ENCODE data around the gene TKFC. TPM values are rescaled to one million over a fixed set of nuclear protein-coding genes. Genes with fewer than 3 reads are reported as not detected.

TKFC gene
- total RNA-seq = 10 to 100 TPM; 70.0 to 70.3 TPM

DNA sequence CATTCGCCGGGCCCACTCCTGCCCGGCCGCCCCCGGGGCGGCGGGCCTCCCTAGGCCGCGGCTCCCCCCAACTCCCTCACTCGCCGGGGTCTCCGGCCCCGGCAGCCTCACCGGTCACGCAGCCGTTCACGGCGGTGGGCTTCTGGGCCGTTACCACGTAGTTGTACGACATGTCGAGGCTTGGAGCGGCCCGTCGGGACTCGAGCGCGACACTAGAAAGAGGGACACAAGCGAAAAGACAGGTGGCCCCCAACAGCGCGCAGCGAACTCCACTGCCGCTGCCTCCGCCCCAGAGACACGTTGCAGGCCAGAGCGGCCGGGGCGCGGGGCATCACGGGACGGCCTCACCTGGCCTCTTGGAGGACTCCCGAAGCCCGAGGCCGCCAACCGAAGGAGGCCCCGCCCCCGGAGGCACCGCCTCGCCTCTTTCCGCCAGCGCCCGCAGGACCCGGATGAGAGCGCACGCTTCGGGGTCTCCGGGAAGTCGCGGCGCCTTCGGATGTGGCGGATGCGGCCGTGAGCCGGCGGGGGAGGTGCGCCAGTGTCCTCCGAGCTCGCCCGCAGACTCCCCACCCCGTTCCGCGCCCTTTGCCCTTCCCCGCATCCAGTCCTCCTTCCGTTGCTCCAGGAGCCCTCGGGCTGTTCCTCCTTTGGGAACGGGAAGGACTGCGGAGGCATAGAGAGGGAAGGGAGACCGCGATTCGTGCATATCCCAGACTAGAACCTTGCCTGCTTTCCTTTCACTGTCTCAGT, at the start of gene TKFC, which contains the start of gene DDB1:
Gene TKFC, plus strand, starts transcription at position 432 of the 753 bp plus-strand sequence. CDS start 1,501 bp downstream, outside the sequence.
Gene DDB1, minus strand, starts transcription at position 309 of the 753 bp plus-strand sequence. Its CDS starts 137 bp downstream, at position 172.
- H3K4me3 Mint-ChIP-seq = peak within 1 kb of the TSS; percentile 95
- H3K36me3 Mint-ChIP-seq = peaks cover 38% of the 10 kb centered on the region
- H3K9me3 Mint-ChIP-seq = no peaks in the 10 kb centered on the region
- H3K4me1 Mint-ChIP-seq = peaks cover 58% of the 10 kb centered on the region
- H3K27me3 Mint-ChIP-seq = no peaks in the 10 kb centered on the region
- DNase-seq = peak; percentile 100
- peak within 1 kb of the TSS; percentile 99 for H3K27ac Mint-ChIP-seq

- no peak for DNase-seq
- Mint-ChIP-seq H3K36me3 (peaks cover 53% of the 10 kb centered on the region), H3K9me3 (no peaks in the 10 kb centered on the region), H3K4me1 (no peaks in the 10 kb centered on the region), H3K27me3 (no peaks in the 10 kb centered on the region), H3K4me3 (no peak overlapping the region), H3K27ac (no peak overlapping the region)
Measured at GRCh38 chr11:61283613-61284012, 49.4 kb upstream of the TKFC start.

DNA sequence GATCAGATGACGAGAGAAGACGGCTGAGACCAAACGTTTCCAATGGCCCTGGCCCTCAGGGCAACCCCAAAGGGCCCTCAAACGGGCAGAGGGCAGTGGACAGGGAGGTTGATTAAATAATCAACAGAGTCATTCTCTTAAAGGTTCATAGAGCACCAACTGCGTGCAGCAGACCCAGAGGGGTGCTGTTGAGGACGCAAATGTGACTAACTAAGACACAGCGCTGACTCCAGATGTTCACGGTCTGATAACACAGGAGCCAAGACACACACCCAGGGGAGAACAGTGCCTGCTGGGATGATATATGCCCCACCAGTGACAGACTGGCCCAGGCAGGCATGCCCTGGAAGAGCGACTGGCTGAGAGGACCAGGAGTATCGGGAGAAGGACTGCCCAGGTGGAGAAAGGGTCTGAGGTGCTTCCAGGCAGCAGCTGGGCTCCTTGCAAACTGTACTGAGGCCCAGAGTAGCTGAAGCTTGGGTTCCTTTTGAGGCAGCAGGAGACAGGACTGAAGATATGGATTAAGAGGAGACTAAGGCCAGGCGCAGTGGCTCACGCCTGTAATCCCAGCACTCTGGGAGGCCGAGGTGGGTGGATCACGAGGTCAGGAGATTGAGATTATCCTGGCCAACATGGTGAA, 45.6 kb upstream of the TKFC start:
- Mint-ChIP-seq H3K4me3 (no peak overlapping the region), H3K27ac (no peak overlapping the region), H3K9me3 (no peaks in the 10 kb centered on the region), H3K27me3 (no peaks in the 10 kb centered on the region), H3K4me1 (peaks cover 5% of the 10 kb centered on the region), H3K36me3 (peaks cover 57% of the 10 kb centered on the region)
- no peak for DNase-seq

DNA sequence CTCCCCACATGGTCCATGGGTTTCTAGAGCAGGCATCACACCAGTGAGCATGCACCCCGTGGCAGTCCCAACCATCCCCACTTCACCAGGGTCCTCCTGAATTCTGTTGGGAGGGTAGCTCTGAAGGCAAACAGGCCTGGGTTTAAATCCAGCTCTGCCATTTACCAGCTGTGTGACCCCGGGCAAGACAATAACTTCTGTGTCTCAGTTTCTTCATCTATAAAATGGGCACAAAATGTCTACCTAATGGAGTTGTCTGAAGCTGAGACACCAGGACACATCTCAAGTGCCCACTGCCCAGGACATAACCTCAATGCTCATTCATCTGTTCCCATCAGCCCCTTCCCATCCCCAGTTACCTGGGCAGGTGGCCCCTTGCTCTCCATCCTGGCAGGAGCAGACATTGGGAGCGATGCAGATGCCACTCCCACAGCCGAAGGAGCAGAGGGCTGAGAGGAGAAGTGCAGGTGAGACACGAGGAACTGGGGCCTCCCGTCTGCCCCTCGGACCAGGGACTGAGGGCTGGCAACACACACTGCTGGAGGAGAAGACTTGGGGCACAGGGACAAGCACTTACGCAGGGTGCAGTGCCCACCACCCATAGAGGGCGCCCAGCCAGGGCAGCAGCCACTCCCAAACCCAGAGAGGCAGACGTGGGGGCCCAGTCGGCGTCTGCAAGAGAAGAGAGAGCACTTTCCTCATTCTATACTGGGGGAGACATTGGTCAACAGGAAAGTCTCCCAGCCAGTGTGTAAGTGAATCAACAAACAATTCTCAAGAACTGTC, 41.9 kb upstream of the TKFC start:
- peak; percentile 16 for DNase-seq
- H3K27me3 Mint-ChIP-seq = no peaks in the 10 kb centered on the region
- H3K4me1 Mint-ChIP-seq = peaks cover 16% of the 10 kb centered on the region
- no peak overlapping the region for H3K27ac Mint-ChIP-seq
- no peaks in the 10 kb centered on the region for H3K9me3 Mint-ChIP-seq
- H3K36me3 Mint-ChIP-seq = peaks cover 43% of the 10 kb centered on the region
- H3K4me3 Mint-ChIP-seq = no peak overlapping the region

DNA sequence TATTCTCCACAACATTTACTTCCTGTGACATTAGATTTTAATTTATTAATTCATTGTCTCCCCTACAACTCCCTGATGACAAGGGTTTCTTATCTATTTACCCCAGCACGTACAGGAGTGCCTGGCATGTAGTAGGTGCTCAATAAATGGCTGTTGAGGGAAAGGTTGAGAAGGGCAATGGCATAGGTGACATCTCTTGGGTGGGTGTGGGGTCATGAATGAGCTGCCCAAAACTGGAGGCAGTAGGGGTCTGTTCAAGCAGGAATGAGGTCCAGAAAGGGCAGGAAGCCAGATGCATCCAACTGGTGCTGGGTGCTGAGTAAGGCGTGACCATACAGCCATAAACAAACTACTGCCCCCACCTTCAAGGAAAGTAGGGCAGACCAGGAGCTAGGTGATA, 40.7 kb upstream of the TKFC start:
- peak overlapping the region; percentile 37 for H3K4me3 Mint-ChIP-seq
- H3K9me3 Mint-ChIP-seq = no peaks in the 10 kb centered on the region
- DNase-seq = no peak

GRCh38 chr11:61293867-61294716, 38.9 kb upstream of the TKFC start:
- Mint-ChIP-seq H3K27me3 (no peaks in the 10 kb centered on the region), H3K4me3 (peak overlapping the region; percentile 89), H3K27ac (peak overlapping the region; percentile 96), H3K9me3 (no peaks in the 10 kb centered on the region), H3K4me1 (peaks cover 38% of the 10 kb centered on the region), H3K36me3 (peaks cover 49% of the 10 kb centered on the region)
- DNase-seq = peak; percentile 84

More for the DNA sequence above, 40.7 kb upstream of the TKFC start:
- Mint-ChIP-seq H3K36me3 (peaks cover 46% of the 10 kb centered on the region), H3K4me1 (peaks cover 21% of the 10 kb centered on the region), H3K27me3 (no peaks in the 10 kb centered on the region), H3K27ac (no peak overlapping the region)

DNA sequence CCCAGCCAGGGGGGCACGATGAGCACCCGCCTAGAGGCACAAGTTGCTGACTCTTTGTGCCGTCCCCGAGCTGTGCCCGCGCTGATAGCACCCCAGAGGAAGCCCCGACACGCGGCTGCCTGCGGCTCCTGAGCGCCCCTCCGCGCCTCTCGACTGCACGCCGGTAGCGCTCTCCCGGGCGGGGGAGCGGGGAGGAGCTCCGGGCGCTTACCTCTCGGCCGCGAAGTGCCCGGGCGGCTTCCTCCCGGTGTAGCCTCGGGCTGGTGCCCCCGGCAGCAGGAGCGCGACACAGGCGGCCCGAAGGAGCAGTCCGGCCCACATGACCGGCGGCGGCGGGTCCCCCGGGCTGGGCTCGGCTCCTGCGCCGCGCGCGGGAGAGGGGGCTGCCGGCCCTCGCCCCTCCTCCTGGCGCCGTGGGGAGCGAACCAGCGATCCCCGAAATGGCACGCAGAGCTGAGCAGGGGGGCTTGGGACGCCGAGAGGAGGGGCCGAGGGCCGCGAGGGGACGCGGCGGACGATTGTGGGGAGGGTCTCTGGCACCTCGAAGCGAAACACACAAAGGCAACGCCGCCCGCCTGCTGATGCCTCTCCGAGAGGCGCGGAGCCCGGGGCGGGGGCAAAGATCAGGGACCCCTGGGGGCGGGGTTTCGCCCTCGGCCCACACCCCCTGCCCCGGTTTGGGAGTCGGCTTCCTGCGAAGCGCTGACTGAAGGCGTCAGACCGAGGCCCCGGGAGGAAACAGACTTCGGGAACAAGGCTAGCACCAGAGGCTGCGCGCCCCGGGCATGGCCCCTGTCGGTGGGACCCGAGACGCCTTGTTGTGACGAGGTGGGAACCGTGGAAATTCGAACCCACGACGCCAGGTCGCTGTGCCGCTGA, 38.1 kb upstream of the TKFC start, which contains the start of gene VWCE:
Gene VWCE, minus strand, starts transcription at position 600 of the 879 bp plus-strand sequence. Its CDS starts 279 bp downstream, at position 321.
- Mint-ChIP-seq H3K27me3 (no peaks in the 10 kb centered on the region), H3K27ac (peak within 1 kb of the TSS; percentile 96), H3K4me3 (peak within 1 kb of the TSS; percentile 89), H3K4me1 (peaks cover 41% of the 10 kb centered on the region), H3K9me3 (no peaks in the 10 kb centered on the region), H3K36me3 (peaks cover 49% of the 10 kb centered on the region)
- DNase-seq = peak; percentile 86

DNA sequence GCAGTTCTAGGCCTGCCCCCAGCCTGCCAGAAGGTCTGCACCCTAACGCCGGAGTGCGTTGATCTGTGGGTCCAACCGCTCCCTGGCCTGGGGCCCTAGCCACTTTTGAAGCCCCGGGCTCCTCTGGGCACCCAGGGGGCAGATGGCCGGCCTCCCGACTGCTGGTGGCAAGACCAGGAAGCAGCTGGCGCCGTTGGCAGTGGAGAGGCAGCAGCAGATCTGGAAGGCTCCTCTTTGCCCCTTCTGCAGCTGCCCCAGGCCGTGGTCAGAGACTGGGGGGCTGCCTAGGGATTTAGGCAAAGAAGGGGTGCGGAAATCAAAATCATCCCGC, 37.5 kb upstream of the TKFC start:
- H3K4me3 Mint-ChIP-seq = peak overlapping the region; percentile 61
- peaks cover 52% of the 10 kb centered on the region for H3K36me3 Mint-ChIP-seq
- no peaks in the 10 kb centered on the region for H3K9me3 Mint-ChIP-seq
- DNase-seq = no peak
- H3K27me3 Mint-ChIP-seq = no peaks in the 10 kb centered on the region
- peaks cover 45% of the 10 kb centered on the region for H3K4me1 Mint-ChIP-seq
- no peak overlapping the region for H3K27ac Mint-ChIP-seq

DNA sequence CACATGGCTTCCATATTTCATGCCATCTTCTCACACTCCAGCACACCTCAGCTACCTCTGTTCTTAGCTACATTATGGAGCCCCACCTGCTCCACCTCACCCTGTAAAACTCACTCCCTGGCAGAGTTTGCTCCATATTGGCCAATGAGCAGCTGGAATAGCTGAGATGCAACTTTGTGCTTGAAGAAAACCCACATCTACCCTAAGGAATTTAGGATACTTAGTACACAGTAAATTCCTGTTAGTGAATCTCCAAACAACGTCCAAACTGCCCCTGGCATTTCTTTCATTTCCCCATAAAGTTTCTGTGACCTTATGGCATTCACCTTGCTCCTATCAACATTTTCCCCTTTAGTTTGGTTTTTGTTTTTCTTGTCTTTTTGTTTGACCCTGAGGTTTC, 35.7 kb upstream of the TKFC start:
- H3K36me3 Mint-ChIP-seq = peaks cover 48% of the 10 kb centered on the region
- H3K4me1 Mint-ChIP-seq = peaks cover 43% of the 10 kb centered on the region
- H3K4me3 Mint-ChIP-seq = peak overlapping the region; percentile 15
- no peaks in the 10 kb centered on the region for H3K9me3 Mint-ChIP-seq
- DNase-seq = no peak
- no peak overlapping the region for H3K27ac Mint-ChIP-seq
- H3K27me3 Mint-ChIP-seq = no peaks in the 10 kb centered on the region

DNA sequence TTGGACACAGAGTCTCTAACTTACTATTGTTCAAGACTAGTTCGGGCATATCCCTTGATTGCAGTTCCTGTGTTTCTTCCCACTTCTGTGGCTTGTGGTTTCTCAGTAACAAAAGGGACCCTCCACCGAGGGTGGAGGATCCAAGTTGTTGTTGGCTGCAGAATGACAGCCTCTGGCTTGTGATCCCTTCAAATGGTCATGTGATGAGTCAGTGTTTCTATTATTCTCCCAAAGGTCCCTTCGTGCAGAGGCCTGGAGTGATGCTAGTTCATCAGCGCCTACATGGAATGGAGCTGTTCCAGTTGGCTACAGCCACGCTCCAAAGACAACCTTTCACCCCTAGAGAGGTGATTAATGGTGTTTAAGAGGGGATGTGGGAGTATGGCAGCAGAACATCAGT, 35.3 kb upstream of the TKFC start:
- no peaks in the 10 kb centered on the region for H3K9me3 Mint-ChIP-seq
- peak overlapping the region; percentile 53 for H3K27ac Mint-ChIP-seq
- H3K27me3 Mint-ChIP-seq = no peaks in the 10 kb centered on the region
- H3K4me3 Mint-ChIP-seq = no peak overlapping the region
- peaks cover 45% of the 10 kb centered on the region for H3K36me3 Mint-ChIP-seq
- no peak for DNase-seq
- peaks cover 39% of the 10 kb centered on the region for H3K4me1 Mint-ChIP-seq

DNA sequence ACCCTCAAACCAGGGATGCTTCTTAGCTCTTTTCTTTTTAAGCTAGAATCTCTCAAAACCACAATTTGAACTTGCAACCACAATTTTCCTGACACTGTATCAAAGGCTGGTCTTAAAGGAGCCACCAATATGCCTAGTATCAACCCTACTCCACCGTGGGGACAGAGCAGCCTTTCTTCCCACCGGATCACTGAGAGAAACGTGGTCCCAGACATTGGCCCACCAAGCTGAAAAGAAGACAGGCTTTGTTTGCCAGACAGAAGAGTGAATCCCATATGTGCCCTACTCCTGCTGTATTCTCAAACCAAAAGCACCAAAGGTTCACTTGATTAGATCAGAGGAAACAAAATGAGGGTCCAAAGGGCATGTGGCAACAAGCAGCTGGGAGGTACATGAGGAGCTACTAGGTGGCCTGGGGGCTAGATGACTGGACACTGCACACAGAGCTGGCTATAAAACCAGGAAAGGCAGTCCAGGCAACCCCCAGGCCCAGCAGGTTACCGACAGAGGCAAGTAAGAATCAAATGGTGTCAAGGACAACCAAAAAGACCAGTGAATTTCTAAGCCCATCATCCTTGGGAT, 34.3 kb upstream of the TKFC start:
- peaks cover 40% of the 10 kb centered on the region for H3K36me3 Mint-ChIP-seq
- no peaks in the 10 kb centered on the region for H3K9me3 Mint-ChIP-seq
- no peak for DNase-seq
- no peak overlapping the region for H3K4me3 Mint-ChIP-seq
- no peaks in the 10 kb centered on the region for H3K27me3 Mint-ChIP-seq
- H3K27ac Mint-ChIP-seq = no peak overlapping the region
- peaks cover 33% of the 10 kb centered on the region for H3K4me1 Mint-ChIP-seq

DNA sequence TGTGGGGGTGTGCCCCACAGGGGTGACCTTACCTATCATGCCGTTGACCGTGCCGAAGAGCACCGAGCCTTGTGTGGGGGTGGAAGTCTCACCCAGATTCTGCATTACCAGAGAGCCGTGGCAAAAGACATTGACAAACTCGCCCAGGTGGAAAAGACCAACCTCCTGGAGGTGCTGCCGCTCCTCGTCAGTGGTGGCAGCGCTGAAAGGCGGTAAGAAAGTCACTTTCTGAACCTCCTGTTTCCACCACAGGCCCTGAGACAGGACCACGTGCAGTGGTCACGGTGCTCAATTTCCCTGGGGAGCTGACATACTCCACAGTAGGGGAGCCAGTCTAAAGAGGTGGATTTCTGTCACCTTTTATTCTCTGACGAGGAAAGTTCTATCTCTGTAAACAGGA, 30.5 kb upstream of the TKFC start:
- no peaks in the 10 kb centered on the region for H3K27me3 Mint-ChIP-seq
- no peak overlapping the region for H3K4me3 Mint-ChIP-seq
- DNase-seq = no peak
- peaks cover 24% of the 10 kb centered on the region for H3K4me1 Mint-ChIP-seq
- H3K36me3 Mint-ChIP-seq = peaks cover 32% of the 10 kb centered on the region
- H3K9me3 Mint-ChIP-seq = no peaks in the 10 kb centered on the region
- H3K27ac Mint-ChIP-seq = no peak overlapping the region

DNA sequence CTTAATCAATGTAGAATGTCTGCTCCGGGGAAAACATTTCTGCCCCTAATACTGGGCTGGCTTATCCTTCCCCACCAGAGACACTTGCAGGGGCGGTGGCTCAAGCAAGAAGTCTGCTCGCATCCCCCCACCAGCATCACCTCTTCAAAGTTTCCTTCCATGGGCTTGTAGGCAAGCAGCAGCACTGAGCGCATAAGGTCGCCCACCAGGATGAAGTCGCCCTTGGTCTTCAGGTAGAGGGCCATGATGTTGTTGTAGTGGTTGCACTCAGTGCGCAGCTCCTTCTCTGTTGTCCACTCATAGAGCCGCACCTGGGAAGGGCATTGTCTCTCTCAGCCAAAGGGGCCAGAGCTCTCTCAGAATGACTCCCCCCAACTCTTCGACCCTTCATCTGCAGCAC, 29.3 kb upstream of the TKFC start:
- Mint-ChIP-seq H3K36me3 (peaks cover 24% of the 10 kb centered on the region), H3K27ac (no peak overlapping the region), H3K4me3 (no peak overlapping the region), H3K9me3 (no peaks in the 10 kb centered on the region), H3K27me3 (no peaks in the 10 kb centered on the region), H3K4me1 (peaks cover 12% of the 10 kb centered on the region)
- no peak for DNase-seq
